ENCODE results near the gene VASN. TPM values are rescaled to one million over a fixed set of nuclear protein-coding genes. Genes with fewer than 3 reads are reported as not detected.

Gene VASN
- total RNA-seq, 1 donor from 2014 or later = 1.6 TPM

GRCh38 chr16:4401094-4401501 lies 29.4 kb downstream of the VASN start:
- DNase-seq (ENCODE audit: low read depth in 2 of 2) = no peak

- DNase-seq (ENCODE audit: low read depth in 2 of 2) = no peak
These were observed 29.9 kb downstream of the VASN start for GRCh38 chr16:4401510-4401909.

- peak; percentile 77 to 84 for DNase-seq (ENCODE audit: low read depth in 2 of 2)
These were observed 30.9 kb downstream of the VASN start for GRCh38 chr16:4402439-4403132.

- no peak for DNase-seq (ENCODE audit: low read depth in 2 of 2)
These were observed 31.7 kb downstream of the VASN start for GRCh38 chr16:4403133-4403949.

GRCh38 chr16:4404247-4404966 lies 32.8 kb downstream of the VASN start:
- DNase-seq (ENCODE audit: low read depth in 2 of 2) = peak; percentile 48 to 60

GRCh38 chr16:4404967-4405696 lies 33.5 kb downstream of the VASN start:
- DNase-seq (ENCODE audit: low read depth in 2 of 2) = no peak

- peak in 1 of 2 donors; percentile 37 for DNase-seq (ENCODE audit: low read depth in 2 of 2)
These were observed 36.1 kb downstream of the VASN start for GRCh38 chr16:4407543-4408322.

- peak in 1 of 2 donors; percentile 49 for DNase-seq (ENCODE audit: low read depth in 2 of 2)
These were observed 36.7 kb downstream of the VASN start for GRCh38 chr16:4408323-4408690.

GRCh38 chr16:4409081-4409932 lies 37.7 kb downstream of the VASN start:
- DNase-seq (ENCODE audit: low read depth in 2 of 2) = no peak

GRCh38 chr16:4410335-4411075 lies 38.9 kb downstream of the VASN start:
- peak; percentile 80 to 94 for DNase-seq (ENCODE audit: low read depth in 2 of 2)

GRCh38 chr16:4411684-4412083 lies 40.0 kb downstream of the VASN start:
- no peak for DNase-seq (ENCODE audit: low read depth in 2 of 2)

GRCh38 chr16:4412159-4412558 lies 40.5 kb downstream of the VASN start:
- no peak for DNase-seq (ENCODE audit: low read depth in 2 of 2)

GRCh38 chr16:4412854-4413253 lies 41.2 kb downstream of the VASN start:
- DNase-seq (ENCODE audit: low read depth in 2 of 2) = no peak

- DNase-seq (ENCODE audit: low read depth in 2 of 2) = no peak
These were observed 42.7 kb downstream of the VASN start for GRCh38 chr16:4414187-4414917.

GRCh38 chr16:4415538-4416199 lies 44.0 kb downstream of the VASN start:
- peak; percentile 36 to 42 for DNase-seq (ENCODE audit: low read depth in 2 of 2)

GRCh38 chr16:4416200-4417032 lies 44.8 kb downstream of the VASN start, which contains the start of gene CORO7:
Gene CORO7, minus strand, starts transcription at chr16:4416596. Its CDS starts 78 bp downstream, at chr16:4416518.
- DNase-seq (ENCODE audit: low read depth in 2 of 2) = peak; percentile 91 to 94
